Liver (tissue), 9 donors: ENCODE measurements around the gene SFXN3. TPM values are rescaled to one million over a fixed set of nuclear protein-coding genes. Genes with fewer than 3 reads are reported as not detected.

Experiments used
- DNase-seq: peaks from one replicate; pipeline ENCODE4 v3.0.0-alpha.2; 2017; ENCODE audit warnings: low spot score
- H3K27ac ChIP-seq, 2 donors: one replicate each; pipeline ENCODE4 v1.7.0; 2013; ENCODE audit warnings: inconsistent platforms in 2 of 2, low read length in 2 of 2, control low read depth in 1 of 2, low read depth in 1 of 2, mild to moderate bottlenecking in 1 of 2
- H3K27me3 ChIP-seq, 4 donors: one replicate each; pipeline versions ENCODE4 v1.6.1 to v1.7.0; 2013; ENCODE audit warnings: low read length in 3 of 4, inconsistent platforms in 1 of 4, mild to moderate bottlenecking in 1 of 4, moderate library complexity in 1 of 4; ENCODE audit not compliant: control insufficient read depth in 4 of 4, insufficient read depth in 4 of 4
- H3K36me3 ChIP-seq, 4 donors: one replicate each; pipeline versions ENCODE4 v1.6.1 to v1.7.0; 2013; ENCODE audit warnings: low read length in 3 of 4, mild to moderate bottlenecking in 3 of 4, low read depth in 1 of 4, moderate library complexity in 1 of 4; ENCODE audit not compliant: control insufficient read depth in 4 of 4, insufficient read depth in 3 of 4
- H3K4me1 ChIP-seq, 4 donors: one replicate each; pipeline versions ENCODE4 v1.6.1 to v1.7.0; 2013; ENCODE audit warnings: low read length in 3 of 4, mild to moderate bottlenecking in 3 of 4, moderate library complexity in 1 of 4; ENCODE audit not compliant: control insufficient read depth in 4 of 4, insufficient read depth in 4 of 4
- H3K4me3 ChIP-seq, 3 donors: one replicate each; pipeline versions ENCODE4 v1.6.1 to v1.7.0; 2013; ENCODE audit warnings: low read length in 3 of 3, control low read depth in 1 of 3, low read depth in 1 of 3, mild to moderate bottlenecking in 1 of 3
- H3K9ac ChIP-seq, 2 donors: one replicate each; pipeline ENCODE4 v1.7.0; 2013; ENCODE audit warnings: low read length in 2 of 2, mild to moderate bottlenecking in 2 of 2, moderate library complexity in 2 of 2, control low read depth in 1 of 2, low read depth in 1 of 2
- H3K9me3 ChIP-seq, 4 donors: one replicate each; pipeline versions ENCODE4 v1.6.1 to v1.7.0; 2013; ENCODE audit warnings: low read length in 3 of 4; ENCODE audit not compliant: control insufficient read depth in 4 of 4
- FOXA2 ChIP-seq: IDR thresholded peaks from 2 replicates; pipeline ENCODE4 v1.6.1; 2016; ENCODE audit warnings: antibody characterized with exemption
- HNF4A ChIP-seq, 2 donors: conservative IDR thresholded peaks; 2 replicates each; pipeline ENCODE4 v1.6.1; 2016; ENCODE audit warnings: antibody characterized with exemption in 2 of 2, mild to moderate bottlenecking in 2 of 2
- HNF4G ChIP-seq: IDR thresholded peaks from 2 replicates; pipeline ENCODE4 v1.6.1; 2016; ENCODE audit warnings: antibody characterized with exemption
- JUND ChIP-seq, 2 donors: IDR thresholded peaks; 2 replicates each; pipeline ENCODE4 v1.6.1; 2016; ENCODE audit warnings: antibody characterized with exemption in 2 of 2
- NR2F2 ChIP-seq: IDR thresholded peaks from 2 replicates; pipeline ENCODE4 v1.6.1; 2016; ENCODE audit warnings: antibody characterized with exemption
- RAD21 ChIP-seq, 2 donors: IDR thresholded peaks; 2 replicates each; pipeline ENCODE4 v1.6.1; 2016; ENCODE audit warnings: antibody characterized with exemption in 2 of 2, mild to moderate bottlenecking in 2 of 2
- RXRA ChIP-seq, 2 donors: IDR thresholded peaks; 2 replicates each; pipeline ENCODE4 v1.6.1; 2017 to 2018; ENCODE audit warnings: antibody characterized with exemption in 2 of 2, mild to moderate bottlenecking in 1 of 2
- SP1 ChIP-seq: IDR thresholded peaks from 2 replicates; pipeline ENCODE4 v1.6.1; 2018; ENCODE audit warnings: antibody characterized with exemption, mild to moderate bottlenecking
- WGBS: extraction: QIAGEN DNeasy Blood & Tissue Kit; methylation state at CpG from one replicate; pipeline ENCODE4 v1.1.7; 2013; 5-methylcytosine and 5-hydroxymethylcytosine counted together
- polyA plus RNA-seq, 2 donors: library from polyadenylated mRNA; stranded (reverse) in 1 of 2; unstranded in 1 of 2; fragments of 200-250 nt in 1 of 2; fragments of >200 nt in 1 of 2; fragmentation: Nextera tagmentation in 1 of 2; extraction: Ambion mirVana in 1 of 2; gene quantifications; one replicate each; pipeline versions ENCODE4 v1.2.1 to v1.2.3, GENCODE V29; 2013 to 2015
- total RNA-seq, 2 donors: library from RNA; depleted of rRNA; stranded (reverse); fragments of >200 nt; gene quantifications; one replicate each; pipeline ENCODE4 v1.2.3, GENCODE V29; 2014
- TF ChIP-seq, protein P1 (sequence below): IDR thresholded peaks from 2 replicates; pipeline ENCODE4 v1.6.1; 2016; ENCODE audit warnings: antibody characterized with exemption
- TF ChIP-seq, protein P2 (sequence below): fragments of 150-350 bp; IDR thresholded peaks from 2 replicates; pipeline ENCODE4 v1.5.1; 2017; ENCODE audit warnings: improper control_type of control experiment, low read depth, low read length; ENCODE audit not compliant: missing input control
- TF ChIP-seq, protein P3 (sequence below): IDR thresholded peaks from 2 replicates; pipeline ENCODE4 v1.6.1; 2016; ENCODE audit warnings: antibody characterized with exemption
- donor health status: healthy.
- donor health status: healthy.
- donor health status: healthy.
- donor health status: healthy.
- donor health status: healthy.

SFXN3 gene
- total and polyA plus RNA-seq, 4 donors, result 1.7 to 11.1 (median 6.3) TPM

DNA sequence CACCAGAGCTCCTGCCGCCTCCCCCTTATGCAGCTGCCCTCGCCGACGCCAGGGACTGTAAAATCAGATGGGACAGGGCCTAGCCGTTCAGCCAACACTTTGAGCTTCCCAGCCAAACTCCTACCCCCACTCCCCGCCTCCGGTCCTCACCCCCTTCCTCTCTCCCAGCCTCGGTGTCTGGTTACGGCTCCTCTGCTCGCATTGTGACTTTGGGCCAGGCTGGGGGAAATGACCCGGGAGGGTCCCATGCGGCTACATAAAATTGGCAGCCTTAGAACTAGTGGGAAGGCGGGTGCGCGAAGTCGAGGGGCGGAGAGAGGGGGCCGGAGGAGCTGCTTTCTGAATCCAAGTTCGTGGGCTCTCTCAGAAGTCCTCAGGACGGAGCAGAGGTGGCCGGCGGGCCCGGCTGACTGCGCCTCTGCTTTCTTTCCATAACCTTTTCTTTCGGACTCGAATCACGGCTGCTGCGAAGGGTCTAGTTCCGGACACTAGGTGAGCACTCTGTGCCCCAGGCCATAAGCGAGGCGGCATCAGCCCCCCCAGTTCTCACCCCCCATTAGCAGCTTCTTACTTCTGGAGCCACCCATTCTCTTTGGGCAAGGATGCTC lies 30.7 kb downstream of the SFXN3 start, which contains the start of gene KAZALD1 (continued):
- TF ChIP-seq, protein P1, sequence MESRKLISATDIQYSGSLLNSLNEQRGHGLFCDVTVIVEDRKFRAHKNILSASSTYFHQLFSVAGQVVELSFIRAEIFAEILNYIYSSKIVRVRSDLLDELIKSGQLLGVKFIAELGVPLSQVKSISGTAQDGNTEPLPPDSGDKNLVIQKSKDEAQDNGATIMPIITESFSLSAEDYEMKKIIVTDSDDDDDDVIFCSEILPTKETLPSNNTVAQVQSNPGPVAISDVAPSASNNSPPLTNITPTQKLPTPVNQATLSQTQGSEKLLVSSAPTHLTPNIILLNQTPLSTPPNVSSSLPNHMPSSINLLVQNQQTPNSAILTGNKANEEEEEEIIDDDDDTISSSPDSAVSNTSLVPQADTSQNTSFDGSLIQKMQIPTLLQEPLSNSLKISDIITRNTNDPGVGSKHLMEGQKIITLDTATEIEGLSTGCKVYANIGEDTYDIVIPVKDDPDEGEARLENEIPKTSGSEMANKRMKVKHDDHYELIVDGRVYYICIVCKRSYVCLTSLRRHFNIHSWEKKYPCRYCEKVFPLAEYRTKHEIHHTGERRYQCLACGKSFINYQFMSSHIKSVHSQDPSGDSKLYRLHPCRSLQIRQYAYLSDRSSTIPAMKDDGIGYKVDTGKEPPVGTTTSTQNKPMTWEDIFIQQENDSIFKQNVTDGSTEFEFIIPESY, result no peak
- TF ChIP-seq RXRA (IDR thresholded peaks at IDR 0.05) (no peak), HNF4G (no peak), FOXA2 (no peak), JUND (IDR thresholded peaks at IDR 0.05) (no peak)

DNA sequence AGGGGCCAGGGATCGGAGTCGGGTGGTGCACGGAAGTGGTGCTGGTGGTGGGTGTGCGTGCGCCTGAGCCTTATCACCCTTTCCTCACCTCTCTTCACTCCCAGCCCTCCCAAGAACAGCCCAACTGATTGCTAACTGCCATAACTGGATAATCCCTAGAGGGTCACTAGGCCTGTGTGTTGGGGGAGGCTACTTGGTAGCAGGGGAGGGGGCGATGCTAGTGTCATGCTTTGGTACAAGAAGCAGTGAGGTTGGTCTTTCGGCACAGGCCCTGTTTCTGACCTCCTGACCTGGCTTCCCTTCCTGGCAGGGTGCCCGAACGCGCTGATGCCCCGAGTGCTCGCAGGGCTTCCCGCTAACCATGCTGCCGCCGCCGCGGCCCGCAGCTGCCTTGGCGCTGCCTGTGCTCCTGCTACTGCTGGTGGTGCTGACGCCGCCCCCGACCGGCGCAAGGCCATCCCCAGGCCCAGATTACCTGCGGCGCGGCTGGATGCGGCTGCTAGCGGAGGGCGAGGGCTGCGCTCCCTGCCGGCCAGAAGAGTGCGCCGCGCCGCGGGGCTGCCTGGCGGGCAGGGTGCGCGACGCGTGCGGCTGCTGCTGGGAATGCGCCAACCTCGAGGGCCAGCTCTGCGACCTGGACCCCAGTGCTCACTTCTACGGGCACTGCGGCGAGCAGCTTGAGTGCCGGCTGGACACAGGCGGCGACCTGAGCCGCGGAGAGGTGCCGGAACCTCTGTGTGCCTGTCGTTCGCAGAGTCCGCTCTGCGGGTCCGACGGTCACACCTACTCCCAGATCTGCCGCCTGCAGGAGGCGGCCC lies 31.4 kb downstream of the SFXN3 start:
- no peaks in the 10 kb centered on the region for H3K36me3 ChIP-seq
- DNase-seq, result peak; percentile 75
- peak overlapping the region in 1 of 2 donors; percentile 2 for H3K27ac ChIP-seq
- peaks cover 19 to 50% (median 31%) of the 10 kb centered on the region in 4 donors for H3K4me1 ChIP-seq
- H3K4me3 ChIP-seq, result peak overlapping the region in 2 of 3 donors; percentile 27 to 40
- no peaks in the 10 kb centered on the region for H3K9me3 ChIP-seq
- H3K27me3 ChIP-seq, result peaks cover 0 to 4% (median under 1%) of the 10 kb centered on the region in 4 donors
- no peak overlapping the region for H3K9ac ChIP-seq
- TF ChIP-seq HNF4A (conservative IDR thresholded peaks at IDR 0.05) (peak in 1 of 2 donors; percentile 31), NR2F2 (peak; percentile 45), RAD21 (IDR thresholded peaks at IDR 0.05) (peak in 1 of 2 donors; percentile 26), JUND (IDR thresholded peaks at IDR 0.05) (no peak), SP1 (no peak)
- TF ChIP-seq, protein P2, sequence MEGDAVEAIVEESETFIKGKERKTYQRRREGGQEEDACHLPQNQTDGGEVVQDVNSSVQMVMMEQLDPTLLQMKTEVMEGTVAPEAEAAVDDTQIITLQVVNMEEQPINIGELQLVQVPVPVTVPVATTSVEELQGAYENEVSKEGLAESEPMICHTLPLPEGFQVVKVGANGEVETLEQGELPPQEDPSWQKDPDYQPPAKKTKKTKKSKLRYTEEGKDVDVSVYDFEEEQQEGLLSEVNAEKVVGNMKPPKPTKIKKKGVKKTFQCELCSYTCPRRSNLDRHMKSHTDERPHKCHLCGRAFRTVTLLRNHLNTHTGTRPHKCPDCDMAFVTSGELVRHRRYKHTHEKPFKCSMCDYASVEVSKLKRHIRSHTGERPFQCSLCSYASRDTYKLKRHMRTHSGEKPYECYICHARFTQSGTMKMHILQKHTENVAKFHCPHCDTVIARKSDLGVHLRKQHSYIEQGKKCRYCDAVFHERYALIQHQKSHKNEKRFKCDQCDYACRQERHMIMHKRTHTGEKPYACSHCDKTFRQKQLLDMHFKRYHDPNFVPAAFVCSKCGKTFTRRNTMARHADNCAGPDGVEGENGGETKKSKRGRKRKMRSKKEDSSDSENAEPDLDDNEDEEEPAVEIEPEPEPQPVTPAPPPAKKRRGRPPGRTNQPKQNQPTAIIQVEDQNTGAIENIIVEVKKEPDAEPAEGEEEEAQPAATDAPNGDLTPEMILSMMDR, result peak; percentile 29
- TF ChIP-seq, protein P3, sequence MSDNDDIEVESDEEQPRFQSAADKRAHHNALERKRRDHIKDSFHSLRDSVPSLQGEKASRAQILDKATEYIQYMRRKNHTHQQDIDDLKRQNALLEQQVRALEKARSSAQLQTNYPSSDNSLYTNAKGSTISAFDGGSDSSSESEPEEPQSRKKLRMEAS, result no peak
- 8% methylated on average over 63 of the region's 63 CpGs for WGBS

DNA sequence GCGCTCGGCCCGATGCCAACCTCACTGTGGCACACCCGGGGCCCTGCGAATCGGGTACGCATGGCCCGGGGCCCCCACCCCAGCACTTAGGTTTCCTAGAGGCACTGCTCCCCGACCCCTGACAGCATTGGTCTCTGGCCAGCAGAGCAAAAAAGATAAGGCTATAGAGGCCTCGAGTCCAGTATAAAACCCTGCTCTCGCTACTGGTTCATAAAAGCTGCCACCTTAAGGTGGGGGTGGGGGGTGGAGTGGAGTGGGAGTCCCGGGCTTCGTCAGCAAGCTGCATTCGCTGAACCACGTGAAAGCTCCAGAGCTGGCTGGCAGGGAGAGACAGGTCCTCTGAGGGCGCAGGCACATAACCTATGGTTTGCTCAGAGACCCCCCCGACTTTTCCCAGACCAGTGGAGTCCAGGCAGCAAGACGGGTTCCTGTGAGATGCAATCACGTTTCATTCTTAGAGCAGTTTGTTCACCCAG lies 32.1 kb downstream of the SFXN3 start:
- H3K9ac ChIP-seq, result no peak overlapping the region
- no peaks in the 10 kb centered on the region for H3K36me3 ChIP-seq
- peak; percentile 63 for DNase-seq
- H3K27me3 ChIP-seq, result peaks cover 0 to 4% (median under 1%) of the 10 kb centered on the region in 4 donors
- TF ChIP-seq JUND (IDR thresholded peaks at IDR 0.05), result no peak
- WGBS, result 22% methylated on average over 19 of the region's 19 CpGs
- peaks cover 23 to 54% (median 34%) of the 10 kb centered on the region in 4 donors for H3K4me1 ChIP-seq
- H3K9me3 ChIP-seq, result no peaks in the 10 kb centered on the region
- H3K4me3 ChIP-seq, result peak overlapping the region in 1 of 3 donors; percentile 40
- no peak overlapping the region for H3K27ac ChIP-seq
